Fibroblast of the conjunctiva (primary cell): Measurements from ENCODE around the gene KLHDC2.
"Not testable (repeated sequence)": the region's sequence is repeated elsewhere in the genome, so short reads cannot be mapped to it uniquely, and the experiment has no call there.

Experiments
- DNase-seq: peaks from one replicate; pipeline ENCODE4 v3.0.0-alpha.2; 2010; ENCODE audit warnings: low read depth

Gene KLHDC2

GRCh38 chr14:49778421-49778820, 10.5 kb downstream of the KLHDC2 start:
- DNase-seq, result no peak

GRCh38 chr14:49781040-49781439, 13.1 kb downstream of the KLHDC2 start:
- DNase-seq, result not testable (repeated sequence)

GRCh38 chr14:49783394-49784014, 15.6 kb downstream of the KLHDC2 start:
- no peak for DNase-seq

- no peak for DNase-seq
Measured at GRCh38 chr14:49786315-49786714, 18.4 kb downstream of the KLHDC2 start.

- no peak for DNase-seq
Measured at GRCh38 chr14:49792618-49793017, 24.7 kb downstream of the KLHDC2 start.

- no peak for DNase-seq
Measured at GRCh38 chr14:49796025-49796424, 28.1 kb downstream of the KLHDC2 start.

GRCh38 chr14:49808780-49809179, 40.8 kb downstream of the KLHDC2 start:
- no peak for DNase-seq

- DNase-seq, result not testable (repeated sequence)
Measured at GRCh38 chr14:49816118-49816517, 48.2 kb downstream of the KLHDC2 start.

- no peak for DNase-seq
Measured at GRCh38 chr14:49816844-49817243, 48.9 kb downstream of the KLHDC2 start.

GRCh38 chr14:49820176-49820575, 52.2 kb downstream of the KLHDC2 start:
- no peak for DNase-seq

- DNase-seq, result no peak
Measured at GRCh38 chr14:49828640-49829039, 60.7 kb downstream of the KLHDC2 start.
